HG03575 (cell line): Measurements from ENCODE around the gene ZFP2.

ENCODE experiments used
- ATAC-seq: cut with Tn5 transposase; IDR thresholded peaks from one replicate; pipeline ENCODE4 v1.9.1; 2021; ENCODE audit not compliant: unreplicated experiment, insufficient number of reproducible peaks, low FRiP score; ENCODE audit errors: extremely low read depth

The ZFP2 gene

DNA sequence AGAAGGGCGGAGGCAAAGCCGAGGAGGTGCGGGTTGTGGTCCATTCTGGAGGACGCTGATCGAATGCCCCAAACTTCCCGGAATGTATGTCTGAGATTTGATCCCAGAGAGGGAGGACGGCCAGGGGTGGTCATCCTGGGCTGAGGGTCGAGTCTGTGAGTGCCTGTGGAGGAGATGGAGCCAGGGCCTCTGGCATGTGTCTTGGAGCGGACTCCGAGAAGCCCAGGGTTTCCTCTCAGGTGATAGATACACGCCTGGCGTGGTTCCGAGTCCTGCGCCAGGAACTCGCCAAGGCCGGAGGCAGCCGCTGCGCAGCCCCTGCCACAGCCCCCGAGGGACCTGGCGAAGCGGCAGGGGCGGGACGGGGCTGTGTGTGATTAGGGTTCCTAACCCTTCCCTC is 45.6 kb downstream of the ZFP2 start:
- no peak for ATAC-seq

DNA sequence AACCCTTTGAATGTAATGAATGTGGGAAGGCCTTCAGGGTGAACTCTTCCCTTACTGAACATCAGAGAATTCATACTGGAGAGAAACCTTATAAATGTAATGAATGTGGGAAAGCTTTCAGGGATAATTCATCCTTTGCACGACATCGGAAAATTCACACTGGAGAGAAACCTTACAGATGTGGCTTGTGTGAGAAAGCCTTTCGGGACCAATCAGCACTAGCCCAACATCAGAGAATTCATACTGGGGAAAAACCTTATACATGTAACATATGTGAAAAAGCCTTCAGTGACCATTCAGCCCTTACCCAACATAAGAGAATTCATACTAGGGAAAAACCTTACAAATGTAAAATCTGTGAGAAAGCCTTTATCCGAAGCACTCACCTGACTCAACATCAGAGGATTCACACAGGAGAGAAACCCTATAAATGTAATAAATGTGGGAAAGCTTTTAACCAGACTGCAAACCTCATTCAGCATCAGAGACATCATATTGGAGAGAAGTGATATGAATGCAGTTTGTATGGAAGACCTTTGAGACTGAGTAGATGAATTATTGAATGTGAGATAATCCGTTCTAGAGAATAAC is 69.8 kb downstream of the ZFP2 start:
- ATAC-seq: no peak

DNA sequence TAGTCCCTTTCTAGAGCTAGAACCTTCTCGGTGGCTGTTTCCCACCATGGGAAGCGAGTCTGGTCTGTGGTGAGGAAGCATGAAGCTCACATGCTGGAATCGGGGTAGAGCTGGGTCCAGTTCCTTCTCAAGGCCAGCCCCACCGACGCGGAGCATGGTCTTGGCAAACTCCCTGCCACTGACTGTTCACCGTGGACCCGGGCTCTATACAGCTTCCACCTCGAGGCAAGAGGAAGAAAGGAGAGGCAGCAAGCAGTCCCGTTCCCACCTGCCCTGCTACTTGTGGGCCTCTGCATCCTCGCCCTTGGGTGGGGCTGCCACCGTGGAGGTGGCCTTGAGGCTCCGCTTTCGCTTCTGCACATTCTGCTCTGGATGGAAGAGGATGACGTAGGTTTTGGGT is 85.7 kb downstream of the ZFP2 start:
- ATAC-seq: no peak
